Measurements from ENCODE around the gene RHEB. TPM values are rescaled to one million over a fixed set of nuclear protein-coding genes. Genes with fewer than 3 reads are reported as not detected.

RHEB gene
- 106 TPM for polyA plus RNA-seq (2012; ENCODE audit: insufficient read depth, insufficient read length)

- peak within 1 kb of the TSS; percentile 95 for H3K4me3 ChIP-seq (ENCODE audit: low read length)
- peak; percentile 98 for DNase-seq (ENCODE audit: low read depth, low spot score)
Measured at GRCh38 chr7:151519765-151520418, at the start of gene RHEB. Gene RHEB (minus strand): TSS chr7:151519895. CDS start chr7:151519511, 384 bp downstream.

DNA sequence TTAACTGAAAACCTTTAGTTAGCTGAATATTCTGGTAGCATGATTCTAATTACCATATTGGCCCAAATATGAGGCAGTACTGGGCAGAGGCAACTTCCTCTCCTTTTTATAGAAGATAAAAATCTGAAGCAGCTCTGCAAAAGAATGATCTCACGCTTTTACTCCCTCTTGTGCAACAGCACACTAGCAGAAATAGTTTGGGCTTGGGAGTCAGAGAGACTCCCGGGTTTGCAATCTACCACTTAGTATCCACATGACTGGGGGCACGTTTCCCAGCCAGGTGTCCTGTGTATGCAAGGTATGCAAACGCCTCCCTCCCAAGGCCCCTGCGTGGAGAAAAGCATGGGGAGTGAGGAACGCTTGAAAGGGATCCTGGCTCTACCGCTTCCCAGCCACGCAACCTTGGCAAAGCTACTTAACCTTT lies 47.2 kb upstream of the RHEB start:
- DNase-seq (ENCODE audit: low read depth, low spot score): no peak
- no peak overlapping the region for H3K4me3 ChIP-seq (ENCODE audit: low read length)

- no peak for DNase-seq (ENCODE audit: low read depth, low spot score)
- no peak overlapping the region for H3K4me3 ChIP-seq (ENCODE audit: low read length)
Measured at GRCh38 chr7:151565541-151565940, 45.8 kb upstream of the RHEB start.

DNA sequence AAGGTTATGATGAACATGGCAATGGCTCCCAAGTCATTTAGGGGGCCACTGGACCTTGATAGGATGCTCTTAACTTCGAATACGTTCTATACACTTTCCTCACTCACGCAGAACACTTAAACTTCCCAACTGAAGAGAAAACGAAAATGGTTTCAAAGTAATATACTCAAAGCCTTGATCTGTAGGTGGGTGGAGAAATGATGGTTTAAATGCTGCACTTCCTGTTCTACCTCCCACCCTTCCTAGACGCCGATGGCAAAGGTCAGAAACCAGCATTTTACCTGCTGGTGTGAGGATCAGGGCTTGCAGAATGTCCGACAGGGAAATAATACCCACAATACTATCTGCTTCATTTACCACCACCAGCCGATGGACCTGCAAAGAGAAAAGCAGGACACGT lies 40.5 kb upstream of the RHEB start:
- no peak for DNase-seq (ENCODE audit: low read depth, low spot score)
- H3K4me3 ChIP-seq (ENCODE audit: low read length): no peak overlapping the region

DNA sequence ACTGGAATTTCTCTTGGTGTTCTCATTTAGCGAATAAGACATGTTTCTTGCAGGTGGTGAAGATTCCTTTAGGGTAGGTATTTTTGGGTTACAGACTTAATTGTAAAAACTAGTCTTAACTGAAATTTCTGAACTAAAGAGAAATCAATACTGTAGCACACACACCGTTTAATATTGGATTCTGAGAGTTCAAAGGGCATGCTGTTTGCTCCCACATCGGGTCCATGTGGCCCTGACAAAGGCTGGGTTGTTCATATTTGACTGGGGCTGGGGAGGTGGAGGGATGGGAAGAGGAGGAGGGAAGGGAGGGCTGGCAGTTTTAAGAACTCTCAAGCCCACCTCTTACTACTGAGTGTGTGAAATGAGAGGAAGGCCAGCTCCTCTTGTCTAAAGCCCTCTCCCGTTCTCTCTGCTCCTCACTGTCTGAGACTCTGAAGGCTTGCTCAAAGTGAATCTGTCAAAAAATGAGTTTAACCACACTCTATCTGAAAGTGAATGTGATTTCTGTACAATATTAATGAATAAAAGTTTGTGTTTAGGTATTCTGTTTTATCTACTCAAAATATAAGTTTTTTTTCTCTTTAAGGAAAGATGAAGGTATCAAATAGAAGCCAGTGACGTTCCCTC lies 40.0 kb upstream of the RHEB start:
- DNase-seq (ENCODE audit: low read depth, low spot score): no peak
- no peak overlapping the region for H3K4me3 ChIP-seq (ENCODE audit: low read length)

DNA sequence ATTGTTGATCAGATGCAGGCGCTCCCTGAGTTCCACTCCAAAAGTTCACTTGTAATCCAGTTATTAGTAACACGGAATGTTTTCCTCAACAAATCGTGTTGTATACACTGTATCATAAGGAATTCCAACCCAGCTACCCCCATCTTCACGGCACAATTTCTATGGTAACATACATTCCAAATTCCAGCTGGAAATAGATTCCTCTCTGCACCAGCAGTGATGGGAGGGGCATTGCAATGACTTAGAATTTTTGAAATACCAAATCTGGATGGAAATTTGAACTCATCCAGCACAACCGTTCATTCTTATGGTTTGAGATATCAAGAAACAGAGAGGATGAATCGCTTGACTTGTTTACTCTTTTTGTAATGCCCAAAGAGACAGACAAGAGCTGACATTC lies 38.9 kb upstream of the RHEB start:
- no peak for DNase-seq (ENCODE audit: low read depth, low spot score)
- no peak overlapping the region for H3K4me3 ChIP-seq (ENCODE audit: low read length)

- DNase-seq (ENCODE audit: low read depth, low spot score): no peak
- H3K4me3 ChIP-seq (ENCODE audit: low read length): no peak overlapping the region
Measured at GRCh38 chr7:151556592-151556991, 36.9 kb upstream of the RHEB start.

- no peak overlapping the region for H3K4me3 ChIP-seq (ENCODE audit: low read length)
Measured at GRCh38 chr7:151553356-151553755, 33.7 kb upstream of the RHEB start.

GRCh38 chr7:151552352-151553028 lies 32.8 kb upstream of the RHEB start:
- no peak for DNase-seq (ENCODE audit: low read depth, low spot score)
- H3K4me3 ChIP-seq (ENCODE audit: low read length): no peak overlapping the region

More at GRCh38 chr7:151553356-151553755, 33.7 kb upstream of the RHEB start:
- no peak for DNase-seq (ENCODE audit: low read depth, low spot score)

DNA sequence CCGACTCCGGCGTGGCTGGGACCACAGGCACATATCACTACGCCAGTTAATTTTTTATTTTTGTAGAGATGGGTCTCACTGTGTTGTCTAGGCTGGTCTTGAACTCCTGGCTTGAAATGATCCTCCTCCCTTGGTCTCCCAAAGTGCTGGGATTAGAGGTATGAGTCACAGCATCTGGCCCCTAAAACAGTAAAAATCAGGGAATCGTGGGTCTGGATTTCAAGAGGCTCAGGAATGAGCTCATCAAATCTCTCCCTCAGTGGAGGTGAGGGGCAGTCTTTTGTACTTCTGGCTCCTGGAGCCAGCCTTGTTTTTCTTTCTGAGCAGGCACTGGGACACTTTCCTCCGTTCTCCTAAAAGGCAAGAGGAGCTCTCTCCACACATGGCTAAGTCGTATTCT lies 32.1 kb upstream of the RHEB start:
- H3K4me3 ChIP-seq (ENCODE audit: low read length): no peak overlapping the region
- DNase-seq (ENCODE audit: low read depth, low spot score): no peak

DNA sequence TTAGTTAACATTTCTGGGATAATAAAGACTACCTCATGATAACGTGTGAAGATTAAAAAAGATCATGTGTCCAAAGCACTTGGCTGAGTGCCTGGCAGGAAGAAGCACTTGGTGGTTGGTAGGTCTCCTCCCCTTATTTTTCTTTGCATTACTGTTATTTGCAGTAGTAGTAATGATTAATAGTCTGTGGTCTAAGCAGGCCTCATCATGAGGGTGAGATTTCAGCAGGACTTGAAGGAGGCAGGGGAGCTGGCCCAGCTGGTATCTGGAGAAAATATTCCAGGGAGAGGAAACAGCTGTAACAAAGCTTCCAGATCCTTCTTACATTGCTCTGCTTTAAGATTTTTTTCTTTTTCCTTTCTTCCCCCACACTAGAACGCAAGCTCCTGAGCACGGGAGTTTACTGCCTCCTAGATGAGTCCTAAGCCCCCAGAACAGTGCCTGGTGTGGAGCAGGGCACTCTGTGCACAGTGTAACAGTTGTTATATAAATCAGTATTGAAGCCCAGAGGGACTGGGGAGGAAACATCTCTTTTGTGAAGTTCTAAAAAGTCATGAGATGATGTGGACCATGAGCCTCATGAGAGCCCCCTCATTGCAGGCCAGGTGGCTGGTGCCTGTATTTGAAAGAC lies 31.1 kb upstream of the RHEB start:
- no peak overlapping the region for H3K4me3 ChIP-seq (ENCODE audit: low read length)
- DNase-seq (ENCODE audit: low read depth, low spot score): peak; percentile 18

- DNase-seq (ENCODE audit: low read depth, low spot score): no peak
- no peak overlapping the region for H3K4me3 ChIP-seq (ENCODE audit: low read length)
Measured at GRCh38 chr7:151549644-151550043, 29.9 kb upstream of the RHEB start.

GRCh38 chr7:151549083-151549482 lies 29.4 kb upstream of the RHEB start:
- no peak for DNase-seq (ENCODE audit: low read depth, low spot score)
- H3K4me3 ChIP-seq (ENCODE audit: low read length): no peak overlapping the region

GRCh38 chr7:151544183-151544582 lies 24.5 kb upstream of the RHEB start:
- H3K4me3 ChIP-seq (ENCODE audit: low read length): no peak overlapping the region
- no peak for DNase-seq (ENCODE audit: low read depth, low spot score)

- no peak overlapping the region for H3K4me3 ChIP-seq (ENCODE audit: low read length)
- no peak for DNase-seq (ENCODE audit: low read depth, low spot score)
Measured at GRCh38 chr7:151542606-151543130, 23.0 kb upstream of the RHEB start.

DNA sequence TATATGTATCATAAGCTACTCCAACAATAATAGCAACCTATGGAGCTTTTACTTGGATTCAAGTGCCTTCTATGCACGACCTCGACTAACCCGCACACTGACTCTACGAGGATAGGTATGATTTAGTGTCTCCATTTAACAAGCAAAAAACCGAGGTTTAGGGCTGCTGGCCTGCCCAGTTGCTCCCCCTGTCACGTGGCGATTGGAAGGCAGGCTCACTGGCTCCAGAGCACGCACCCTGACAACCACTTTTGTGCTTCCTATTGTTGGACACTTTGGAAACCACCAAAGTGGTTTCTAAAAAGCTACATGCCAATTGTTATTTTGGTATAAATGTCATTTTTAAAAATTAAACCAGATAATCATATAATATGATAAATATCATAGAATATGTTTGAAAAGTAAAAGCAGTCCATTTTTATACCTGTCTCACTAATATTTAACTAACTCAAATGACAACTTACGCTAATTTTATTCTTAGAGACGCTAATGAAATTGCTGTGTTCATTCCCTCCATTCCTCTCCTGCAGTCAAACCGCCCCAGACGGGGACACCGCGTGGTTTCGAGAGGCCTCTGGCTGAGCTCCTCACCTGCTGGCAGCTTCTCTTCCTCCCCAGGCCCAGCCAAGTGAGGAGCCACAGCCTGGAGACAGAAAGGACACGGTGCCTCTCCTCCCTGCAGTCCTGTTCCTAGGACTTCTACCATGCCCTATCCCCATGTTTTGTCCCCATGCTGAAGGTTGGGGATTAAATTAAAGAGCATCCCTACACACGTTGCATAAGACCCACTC lies 22.2 kb upstream of the RHEB start:
- DNase-seq (ENCODE audit: low read depth, low spot score): no peak
- H3K4me3 ChIP-seq (ENCODE audit: low read length): no peak overlapping the region

GRCh38 chr7:151540146-151540545 lies 20.5 kb upstream of the RHEB start:
- DNase-seq (ENCODE audit: low read depth, low spot score): no peak
- no peak overlapping the region for H3K4me3 ChIP-seq (ENCODE audit: low read length)

DNA sequence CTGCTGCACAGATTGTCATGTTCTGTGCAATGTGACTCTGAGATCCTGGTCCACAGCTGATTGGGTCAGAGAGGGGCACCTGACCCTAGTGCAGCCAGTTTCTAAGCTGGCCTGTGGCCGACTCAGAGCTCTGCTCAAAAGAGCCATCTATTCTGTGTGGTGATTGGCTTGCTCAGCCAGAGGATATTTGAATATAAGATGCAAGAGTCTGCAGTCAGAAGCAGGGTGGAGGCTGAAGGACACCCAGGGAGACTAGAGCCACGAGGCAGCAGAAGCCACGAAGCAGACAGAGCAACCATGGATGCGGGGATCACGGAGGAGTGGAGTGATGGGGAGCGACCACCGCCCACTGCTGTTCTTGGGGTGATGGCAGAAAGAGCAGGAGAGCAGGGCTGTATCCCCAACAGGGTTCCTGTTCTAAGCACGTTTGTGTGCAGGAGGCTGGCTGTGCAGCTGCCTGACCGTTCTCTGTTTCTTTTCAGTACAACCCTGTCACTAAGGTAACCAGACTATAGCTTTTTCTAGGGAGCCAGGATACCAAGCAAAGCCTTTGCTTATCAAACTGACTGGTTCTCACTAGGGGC lies 19.5 kb upstream of the RHEB start:
- no peak for DNase-seq (ENCODE audit: low read depth, low spot score)
- no peak overlapping the region for H3K4me3 ChIP-seq (ENCODE audit: low read length)
